ENCODE data around the gene RPL5. TPM values are rescaled to one million over a fixed set of nuclear protein-coding genes. Genes with fewer than 3 reads are reported as not detected.

RPL5 gene
- total and polyA plus RNA-seq, 9 of the 15 experiments (the other 6 are each of a cell fraction or from before 2014, with no cell fraction given), result 1,467 to 4,252 (median 2,454) TPM

- TF ChIP-seq, protein P1, sequence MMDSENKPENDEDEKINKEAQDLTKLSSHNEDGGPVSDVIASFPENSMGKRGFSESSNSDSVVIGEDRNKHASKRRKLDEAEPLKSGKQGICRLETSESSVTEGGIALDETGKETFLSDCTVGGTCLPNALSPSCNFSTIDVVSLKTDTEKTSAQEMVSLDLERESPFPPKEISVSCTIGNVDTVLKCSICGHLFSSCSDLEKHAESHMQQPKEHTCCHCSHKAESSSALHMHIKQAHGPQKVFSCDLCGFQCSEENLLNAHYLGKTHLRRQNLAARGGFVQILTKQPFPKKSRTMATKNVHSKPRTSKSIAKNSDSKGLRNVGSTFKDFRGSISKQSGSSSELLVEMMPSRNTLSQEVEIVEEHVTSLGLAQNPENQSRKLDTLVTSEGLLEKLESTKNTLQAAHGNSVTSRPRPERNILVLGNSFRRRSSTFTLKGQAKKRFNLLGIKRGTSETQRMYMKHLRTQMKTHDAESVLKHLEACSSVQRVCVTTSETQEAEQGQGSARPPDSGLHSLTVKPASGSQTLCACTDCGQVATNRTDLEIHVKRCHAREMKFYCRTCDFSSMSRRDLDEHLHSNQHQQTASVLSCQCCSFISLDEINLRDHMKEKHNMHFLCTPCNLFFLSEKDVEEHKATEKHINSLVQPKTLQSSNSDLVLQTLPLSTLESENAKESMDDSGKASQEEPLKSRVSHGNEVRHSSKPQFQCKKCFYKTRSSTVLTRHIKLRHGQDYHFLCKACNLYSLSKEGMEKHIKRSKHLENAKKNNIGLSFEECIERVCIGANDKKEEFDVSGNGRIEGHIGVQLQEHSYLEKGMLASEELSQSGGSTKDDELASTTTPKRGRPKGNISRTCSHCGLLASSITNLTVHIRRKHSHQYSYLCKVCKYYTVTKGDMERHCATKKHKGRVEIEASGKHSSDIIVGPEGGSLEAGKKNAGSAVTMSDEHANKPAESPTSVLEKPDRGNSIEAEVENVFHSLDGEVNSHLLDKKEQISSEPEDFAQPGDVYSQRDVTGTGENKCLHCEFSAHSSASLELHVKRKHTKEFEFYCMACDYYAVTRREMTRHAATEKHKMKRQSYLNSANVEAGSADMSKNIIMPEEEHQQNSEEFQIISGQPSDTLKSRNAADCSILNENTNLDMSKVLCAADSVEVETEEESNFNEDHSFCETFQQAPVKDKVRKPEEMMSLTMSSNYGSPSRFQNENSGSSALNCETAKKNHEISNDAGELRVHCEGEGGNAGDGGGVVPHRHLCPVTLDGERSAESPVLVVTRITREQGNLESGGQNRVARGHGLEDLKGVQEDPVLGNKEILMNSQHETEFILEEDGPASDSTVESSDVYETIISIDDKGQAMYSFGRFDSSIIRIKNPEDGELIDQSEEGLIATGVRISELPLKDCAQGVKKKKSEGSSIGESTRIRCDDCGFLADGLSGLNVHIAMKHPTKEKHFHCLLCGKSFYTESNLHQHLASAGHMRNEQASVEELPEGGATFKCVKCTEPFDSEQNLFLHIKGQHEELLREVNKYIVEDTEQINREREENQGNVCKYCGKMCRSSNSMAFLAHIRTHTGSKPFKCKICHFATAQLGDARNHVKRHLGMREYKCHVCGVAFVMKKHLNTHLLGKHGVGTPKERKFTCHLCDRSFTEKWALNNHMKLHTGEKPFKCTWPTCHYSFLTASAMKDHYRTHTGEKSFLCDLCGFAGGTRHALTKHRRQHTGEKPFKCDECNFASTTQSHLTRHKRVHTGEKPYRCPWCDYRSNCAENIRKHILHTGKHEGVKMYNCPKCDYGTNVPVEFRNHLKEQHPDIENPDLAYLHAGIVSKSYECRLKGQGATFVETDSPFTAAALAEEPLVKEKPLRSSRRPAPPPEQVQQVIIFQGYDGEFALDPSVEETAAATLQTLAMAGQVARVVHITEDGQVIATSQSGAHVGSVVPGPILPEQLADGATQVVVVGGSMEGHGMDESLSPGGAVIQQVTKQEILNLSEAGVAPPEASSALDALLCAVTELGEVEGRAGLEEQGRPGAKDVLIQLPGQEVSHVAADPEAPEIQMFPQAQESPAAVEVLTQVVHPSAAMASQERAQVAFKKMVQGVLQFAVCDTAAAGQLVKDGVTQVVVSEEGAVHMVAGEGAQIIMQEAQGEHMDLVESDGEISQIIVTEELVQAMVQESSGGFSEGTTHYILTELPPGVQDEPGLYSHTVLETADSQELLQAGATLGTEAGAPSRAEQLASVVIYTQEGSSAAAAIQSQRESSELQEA (IDR thresholded peaks at IDR 0.05; ENCODE audit: low read depth), result no peak
- no peak for TF ChIP-seq NBN (IDR thresholded peaks at IDR 0.05; ENCODE audit: low read depth)
- no peak for TF ChIP-seq KLF13 (tag; IDR thresholded peaks at IDR 0.05; ENCODE audit: borderline replicate concordance, low read depth)
- TF ChIP-seq TCF3 (CRISPR knock-in tag; IDR thresholded peaks at IDR 0.05), result no peak
- TF ChIP-seq GTF2B (IDR thresholded peaks at IDR 0.05; ENCODE audit: extremely low read depth, insufficient read length), result no peak
- no peak for TF ChIP-seq FIP1L1 (IDR thresholded peaks at IDR 0.05; ENCODE audit: low read depth, low read length, poor library complexity, severe bottlenecking)
- TF ChIP-seq, protein P2, sequence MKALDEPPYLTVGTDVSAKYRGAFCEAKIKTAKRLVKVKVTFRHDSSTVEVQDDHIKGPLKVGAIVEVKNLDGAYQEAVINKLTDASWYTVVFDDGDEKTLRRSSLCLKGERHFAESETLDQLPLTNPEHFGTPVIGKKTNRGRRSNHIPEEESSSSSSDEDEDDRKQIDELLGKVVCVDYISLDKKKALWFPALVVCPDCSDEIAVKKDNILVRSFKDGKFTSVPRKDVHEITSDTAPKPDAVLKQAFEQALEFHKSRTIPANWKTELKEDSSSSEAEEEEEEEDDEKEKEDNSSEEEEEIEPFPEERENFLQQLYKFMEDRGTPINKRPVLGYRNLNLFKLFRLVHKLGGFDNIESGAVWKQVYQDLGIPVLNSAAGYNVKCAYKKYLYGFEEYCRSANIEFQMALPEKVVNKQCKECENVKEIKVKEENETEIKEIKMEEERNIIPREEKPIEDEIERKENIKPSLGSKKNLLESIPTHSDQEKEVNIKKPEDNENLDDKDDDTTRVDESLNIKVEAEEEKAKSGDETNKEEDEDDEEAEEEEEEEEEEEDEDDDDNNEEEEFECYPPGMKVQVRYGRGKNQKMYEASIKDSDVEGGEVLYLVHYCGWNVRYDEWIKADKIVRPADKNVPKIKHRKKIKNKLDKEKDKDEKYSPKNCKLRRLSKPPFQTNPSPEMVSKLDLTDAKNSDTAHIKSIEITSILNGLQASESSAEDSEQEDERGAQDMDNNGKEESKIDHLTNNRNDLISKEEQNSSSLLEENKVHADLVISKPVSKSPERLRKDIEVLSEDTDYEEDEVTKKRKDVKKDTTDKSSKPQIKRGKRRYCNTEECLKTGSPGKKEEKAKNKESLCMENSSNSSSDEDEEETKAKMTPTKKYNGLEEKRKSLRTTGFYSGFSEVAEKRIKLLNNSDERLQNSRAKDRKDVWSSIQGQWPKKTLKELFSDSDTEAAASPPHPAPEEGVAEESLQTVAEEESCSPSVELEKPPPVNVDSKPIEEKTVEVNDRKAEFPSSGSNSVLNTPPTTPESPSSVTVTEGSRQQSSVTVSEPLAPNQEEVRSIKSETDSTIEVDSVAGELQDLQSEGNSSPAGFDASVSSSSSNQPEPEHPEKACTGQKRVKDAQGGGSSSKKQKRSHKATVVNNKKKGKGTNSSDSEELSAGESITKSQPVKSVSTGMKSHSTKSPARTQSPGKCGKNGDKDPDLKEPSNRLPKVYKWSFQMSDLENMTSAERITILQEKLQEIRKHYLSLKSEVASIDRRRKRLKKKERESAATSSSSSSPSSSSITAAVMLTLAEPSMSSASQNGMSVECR (CRISPR knock-in tag; IDR thresholded peaks at IDR 0.05), result no peak
Measured at GRCh38 chr1:92877081-92877711, 45.4 kb downstream of the RPL5 start (continued).

Data from K562 (cell line).